NCI-H526 treated with DMSO at 0.1 percent for 48 hours (cell line): ENCODE measurements around the gene GMPPB.
"Not testable (repeated sequence)": the region's sequence is repeated elsewhere in the genome, so short reads cannot be mapped to it uniquely, and the experiment has no call there.

Source experiments
- DNase-seq: peaks from one replicate; lab custom pipeline; 2025; lab: John Stamatoyannopoulos, UW

Gene GMPPB

GRCh38 chr3:49713336-49714105, 10.2 kb downstream of the GMPPB start:
- DNase-seq: no peak

DNA sequence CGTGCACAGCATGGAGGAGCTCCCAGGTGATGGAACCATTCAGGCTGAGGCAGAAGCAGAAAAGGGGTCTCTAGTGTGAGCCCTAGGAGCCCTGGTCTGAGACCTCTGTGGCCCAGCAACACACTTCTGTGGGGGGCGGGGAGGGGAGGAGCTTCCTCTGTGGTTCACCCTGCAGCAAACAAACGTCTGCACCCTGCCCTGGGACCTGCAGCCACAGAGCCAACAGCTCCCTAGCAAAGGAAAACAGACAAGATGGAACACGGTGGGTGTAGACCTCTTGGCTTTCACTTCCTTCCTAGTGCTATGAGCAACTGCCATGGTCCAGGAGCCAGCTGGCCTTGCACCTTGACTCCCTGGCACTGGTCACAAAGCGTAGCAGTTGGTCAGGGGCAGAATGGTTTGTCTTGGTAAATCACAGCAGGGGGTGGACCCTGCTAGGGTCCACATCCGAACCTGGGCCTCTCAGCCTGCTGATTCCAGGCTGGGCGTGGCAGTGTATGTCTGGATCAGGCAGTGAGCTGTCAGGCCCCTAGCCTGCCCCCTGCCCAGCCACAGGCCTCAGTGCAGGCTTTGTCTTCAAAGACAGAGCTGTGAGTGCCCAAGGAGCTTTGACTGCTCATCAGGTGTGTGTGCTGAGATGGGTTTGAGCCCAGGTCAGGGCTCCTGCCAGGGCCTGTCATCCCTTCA, 11.0 kb downstream of the GMPPB start:
- no peak for DNase-seq

DNA sequence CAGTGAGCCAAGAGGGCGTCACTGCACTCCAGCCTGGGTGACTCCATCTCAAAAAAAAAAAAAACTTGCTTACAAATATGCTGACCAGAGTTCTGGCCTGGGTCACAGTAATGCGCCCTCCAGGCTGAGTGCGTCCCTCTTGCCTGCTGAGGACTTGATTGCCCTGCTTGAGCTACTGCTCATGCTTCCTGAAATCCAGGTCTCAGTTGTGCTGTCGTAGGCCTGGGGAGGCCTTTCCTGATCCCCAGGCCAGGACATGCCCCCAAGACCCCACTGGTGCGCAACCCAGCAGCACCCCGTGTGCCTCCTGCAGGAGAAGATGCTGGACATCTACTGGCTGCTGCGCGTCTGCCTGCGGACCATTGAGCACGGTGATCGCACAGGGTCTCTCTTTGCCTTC, 11.6 kb downstream of the GMPPB start:
- no peak for DNase-seq

DNA sequence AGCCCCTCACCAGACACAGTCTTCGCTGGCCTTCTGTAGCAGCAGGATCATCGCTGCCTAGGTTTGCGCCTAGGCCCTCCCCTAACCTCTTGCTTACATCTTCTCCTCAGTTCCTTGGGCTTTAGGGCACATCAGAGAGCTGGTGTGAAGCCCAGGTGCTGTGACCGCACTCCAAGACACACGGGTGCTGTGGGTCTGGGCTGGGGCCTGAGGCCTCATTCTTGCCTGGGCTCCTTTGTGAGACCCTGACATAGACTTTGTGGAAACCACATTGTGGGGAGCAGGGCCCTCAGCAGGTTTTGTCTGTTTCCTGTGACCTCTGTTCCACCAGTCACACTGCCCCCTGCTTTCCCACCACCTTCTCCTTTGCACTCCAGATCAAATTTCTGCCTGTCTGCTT, 12.3 kb downstream of the GMPPB start:
- no peak for DNase-seq

GRCh38 chr3:49709852-49710251, 13.9 kb downstream of the GMPPB start:
- DNase-seq: no peak

GRCh38 chr3:49707113-49707480, 16.7 kb downstream of the GMPPB start:
- no peak for DNase-seq

DNA sequence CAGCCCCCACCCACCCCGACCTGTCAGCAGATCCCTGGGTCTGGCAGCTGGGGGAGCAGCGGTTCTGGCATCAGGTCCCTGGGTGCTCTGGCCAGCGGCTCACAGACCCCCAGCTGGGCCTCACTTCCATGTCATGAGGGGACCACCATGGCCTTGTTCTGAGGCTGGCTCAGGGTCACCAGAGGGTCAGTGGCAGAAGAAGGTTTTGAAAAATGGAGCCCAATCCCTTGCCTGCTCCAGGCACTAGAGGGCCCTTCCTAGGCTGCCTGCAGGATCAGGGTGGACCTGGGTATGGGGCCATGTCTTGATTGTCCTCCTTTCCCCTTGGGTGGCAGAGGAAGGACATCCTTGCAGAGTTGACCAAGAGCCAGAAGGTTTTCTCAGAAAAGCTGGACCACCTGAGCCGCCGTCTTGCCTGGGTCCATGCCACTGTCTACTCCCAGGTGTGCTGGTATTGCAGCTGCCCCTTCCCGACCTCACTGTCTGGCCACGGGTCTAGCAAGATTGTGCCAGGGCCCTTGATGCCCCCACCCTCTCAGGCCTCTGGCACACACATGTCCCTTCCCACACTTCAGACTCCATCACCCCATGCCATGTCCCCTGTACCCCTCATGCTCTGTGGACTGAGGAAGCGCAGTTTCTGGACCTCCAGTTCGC, 17.2 kb downstream of the GMPPB start:
- DNase-seq: no peak

DNA sequence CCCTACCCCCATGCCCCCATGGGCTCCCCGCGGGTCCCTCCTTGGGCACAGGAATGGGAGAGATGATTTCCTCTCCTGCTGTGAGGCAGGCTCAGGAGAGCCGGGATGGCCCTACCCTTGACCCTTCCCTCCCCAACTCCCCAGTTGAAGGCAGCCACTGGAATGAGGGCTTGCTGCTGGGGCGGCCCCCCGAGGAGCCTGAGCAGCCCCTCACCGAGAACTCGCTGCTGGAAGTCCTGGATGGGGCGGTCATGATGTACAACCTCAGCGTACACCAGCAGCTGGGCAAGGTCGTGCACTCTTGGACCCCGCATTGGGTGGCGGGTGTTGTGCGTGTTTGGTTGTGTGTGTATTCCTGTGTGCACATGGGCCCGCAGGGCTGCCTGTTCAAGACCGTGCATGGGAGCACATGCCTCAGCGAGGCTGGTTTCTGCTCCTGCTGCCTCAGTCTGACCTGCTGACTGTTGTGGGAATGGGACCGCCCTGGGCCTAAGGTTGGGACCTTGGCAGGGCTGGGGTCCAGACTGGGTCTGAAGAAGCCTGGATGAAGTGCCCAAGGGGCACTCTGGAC, 18.3 kb downstream of the GMPPB start:
- no peak for DNase-seq

GRCh38 chr3:49704629-49705028, 19.1 kb downstream of the GMPPB start:
- DNase-seq: no peak

GRCh38 chr3:49703956-49704355, 19.8 kb downstream of the GMPPB start:
- no peak for DNase-seq

- peak; percentile 18 for DNase-seq
Observed at GRCh38 chr3:49703443-49703927, 20.3 kb downstream of the GMPPB start.

DNA sequence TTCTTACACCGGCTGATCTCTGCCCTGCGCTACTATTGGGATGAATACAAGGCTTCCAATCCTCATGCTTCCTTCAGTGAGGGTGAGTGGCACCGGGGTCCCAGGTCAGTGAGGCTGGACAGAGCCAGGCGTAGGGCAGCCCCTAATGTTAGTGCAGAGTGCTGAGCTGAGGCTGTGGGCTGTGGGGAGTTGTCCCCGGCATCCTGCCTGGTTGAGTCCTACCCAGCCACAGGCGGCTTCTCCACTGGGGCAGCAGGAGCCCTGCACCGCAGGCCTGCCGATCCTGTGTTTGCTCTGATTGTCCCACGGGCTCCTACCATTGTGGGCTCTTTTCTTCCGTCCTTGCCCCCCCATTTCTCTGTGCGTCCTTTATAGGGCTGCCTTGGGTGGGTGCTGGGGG, 21.1 kb downstream of the GMPPB start:
- DNase-seq: no peak

- no peak for DNase-seq
Observed at GRCh38 chr3:49701388-49702077, 22.2 kb downstream of the GMPPB start.

DNA sequence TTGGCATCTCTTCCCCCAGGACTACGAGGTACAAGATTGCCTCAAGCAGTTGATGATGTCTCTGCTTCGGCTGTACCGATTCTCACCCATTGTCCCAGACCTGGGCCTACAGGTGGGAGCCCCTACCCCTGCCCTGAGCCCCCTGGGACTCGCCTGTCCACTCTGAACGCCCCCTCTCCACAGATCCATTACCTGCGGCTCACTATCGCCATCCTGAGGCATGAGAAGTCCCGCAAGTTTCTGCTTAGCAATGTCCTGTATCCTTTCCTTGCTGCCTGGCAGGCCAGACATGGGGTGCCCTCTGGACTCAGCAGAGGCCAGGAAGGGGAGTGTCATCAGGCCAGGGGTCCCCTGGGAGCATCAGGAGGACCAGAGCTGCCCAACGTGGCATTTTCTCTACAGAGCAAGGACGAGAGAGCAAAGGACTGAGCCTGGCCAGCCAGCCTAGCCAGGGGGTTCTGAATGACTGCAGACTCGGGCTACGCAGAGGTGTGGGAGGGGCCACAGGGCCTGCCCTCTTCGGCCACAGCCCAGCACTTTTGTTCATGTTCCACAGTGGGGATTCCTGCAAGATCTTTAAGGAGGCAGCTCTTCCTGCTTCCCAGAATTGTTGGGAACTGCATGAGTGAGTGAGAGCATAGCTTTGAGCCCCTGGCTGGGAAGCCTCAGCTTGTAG, 23.2 kb downstream of the GMPPB start:
- no peak for DNase-seq

- DNase-seq: no peak
Observed at GRCh38 chr3:49700014-49700413, 23.7 kb downstream of the GMPPB start.

DNA sequence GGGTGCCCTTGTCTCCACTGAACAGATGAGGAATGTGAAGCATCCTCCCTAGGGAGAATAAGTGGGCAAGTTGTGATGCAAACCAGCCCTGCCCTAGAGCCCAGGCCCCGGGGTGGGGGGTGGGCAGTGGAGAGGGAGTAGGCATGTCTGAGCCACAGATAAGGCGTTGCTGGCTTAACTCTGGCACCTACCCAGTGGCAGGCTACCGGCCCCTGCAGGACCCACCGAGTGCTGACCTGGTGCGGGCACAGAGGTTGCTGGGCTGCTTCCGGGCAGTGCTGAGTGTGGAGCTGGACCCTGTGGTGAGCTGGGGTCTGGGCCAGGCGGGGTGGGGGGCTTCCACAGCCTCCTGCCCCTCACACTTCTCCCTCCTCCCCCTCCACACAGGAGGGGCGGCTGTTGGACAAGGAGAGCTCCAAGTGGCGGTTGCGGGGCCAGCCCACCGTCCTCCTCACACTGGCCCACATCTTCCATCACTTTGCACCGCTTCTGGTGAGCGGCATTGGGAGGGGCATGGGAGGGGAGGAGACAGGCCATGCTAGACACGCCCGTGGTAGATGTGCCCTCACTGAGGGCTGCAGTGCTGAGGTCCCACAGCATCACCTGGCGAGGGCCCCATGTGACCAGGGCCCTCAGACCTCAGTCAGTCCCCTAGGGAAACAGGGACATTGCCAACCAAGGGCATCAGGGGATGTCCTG, 24.3 kb downstream of the GMPPB start:
- no peak for DNase-seq

DNA sequence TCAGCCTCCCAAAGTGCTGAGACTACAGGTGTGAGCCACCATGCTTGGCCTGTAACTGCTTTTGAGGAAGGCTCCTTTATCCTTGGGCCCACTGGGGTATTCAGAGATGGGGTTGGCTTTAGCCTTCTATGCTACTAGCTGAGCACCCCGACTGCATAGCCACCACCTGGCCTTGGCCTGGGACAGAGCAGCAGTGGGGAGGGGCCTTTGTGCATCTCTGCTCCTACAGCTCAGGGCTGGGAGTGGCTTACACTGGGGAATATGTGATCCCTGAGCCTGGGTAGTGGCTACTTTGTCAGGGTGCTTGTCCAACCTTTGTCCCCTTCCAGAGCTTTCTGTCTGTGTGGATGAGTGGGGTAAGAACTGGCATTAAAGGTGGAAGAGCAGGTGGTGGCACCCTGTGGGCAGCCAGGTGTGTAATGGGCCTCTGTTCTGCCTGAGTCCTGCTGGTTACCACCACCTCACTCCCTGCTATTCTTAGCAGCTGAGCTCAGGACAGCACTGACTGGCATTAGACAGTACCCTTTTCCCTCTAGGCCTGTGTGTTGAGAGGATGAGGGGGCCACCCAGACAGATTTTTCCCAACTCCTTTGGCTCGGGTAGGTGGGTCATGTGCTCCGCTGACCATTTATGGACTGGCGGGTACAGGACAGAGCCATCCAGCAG, 28.3 kb downstream of the GMPPB start:
- DNase-seq: not testable (repeated sequence)

DNA sequence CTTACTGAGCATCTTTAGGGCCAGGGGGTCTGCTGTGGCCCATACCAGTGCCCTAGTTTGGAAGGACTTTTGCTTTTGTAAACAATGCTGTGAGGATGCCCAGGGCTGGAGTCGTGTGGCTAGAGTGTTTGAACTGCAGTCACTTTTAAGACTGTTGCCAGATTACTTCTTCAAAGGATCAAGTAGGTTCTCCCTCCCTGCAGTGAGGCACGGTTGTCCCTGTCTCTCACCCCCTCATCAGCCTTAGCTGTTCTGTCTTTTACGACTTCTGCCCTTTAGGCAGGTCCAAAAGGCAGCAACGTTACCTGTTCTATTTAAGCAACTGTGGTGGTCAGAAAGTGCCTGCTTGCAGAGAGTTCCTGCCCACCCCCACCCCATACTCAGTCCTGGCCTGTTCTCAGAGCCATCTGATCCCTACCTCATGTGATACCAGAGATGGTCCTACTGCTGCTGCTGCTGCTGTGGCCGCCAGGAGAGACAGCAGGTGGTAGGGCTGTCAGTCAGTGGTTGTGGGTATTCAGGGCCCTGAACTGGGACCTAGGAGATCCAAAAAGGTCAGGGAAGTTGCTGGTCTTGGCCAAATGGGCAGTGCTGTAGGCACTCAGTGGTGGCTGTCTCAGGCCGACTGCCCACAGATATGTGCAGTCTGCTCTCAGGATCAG, 29.2 kb downstream of the GMPPB start:
- not testable (repeated sequence) for DNase-seq

- not testable (repeated sequence) for DNase-seq
Observed at GRCh38 chr3:49691481-49691880, 32.3 kb downstream of the GMPPB start.

DNA sequence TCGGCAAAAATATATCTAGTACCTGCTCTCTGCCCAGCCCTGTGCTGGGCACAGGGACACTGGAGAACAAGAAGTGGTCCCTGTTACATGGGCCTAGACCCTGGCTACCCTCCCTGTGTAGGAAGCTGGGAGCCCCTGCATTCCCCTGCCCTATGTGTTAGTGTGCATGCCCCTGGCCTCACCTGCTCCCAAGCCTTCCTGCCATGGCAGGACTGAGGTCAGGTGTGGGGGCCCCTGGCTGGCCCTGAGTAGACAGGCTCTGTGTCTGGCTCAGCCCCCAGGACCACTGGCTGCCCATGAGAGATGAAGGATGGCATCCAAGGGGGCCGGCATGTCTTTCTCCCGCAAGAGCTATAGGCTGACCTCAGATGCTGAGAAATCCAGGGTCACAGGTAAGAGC, 32.9 kb downstream of the GMPPB start:
- DNase-seq: not testable (repeated sequence)
